Activated T-cell treated with anti-CD3 and anti-CD28 coated beads, Interleukin-2, amount 50 U/mL, for 24 hours (primary cell): Measurements from ENCODE around the gene TRPM3.

Experiments
- DNase-seq: peaks from one replicate; pipeline ENCODE4 v3.0.0-alpha.2; 2020
- H3K27ac Mint-ChIP-seq: 2 replicates; pipeline ENCODE4 v1.8.0; 2020; ENCODE audit warnings: mild to moderate bottlenecking, mixed read lengths
- H3K27me3 Mint-ChIP-seq: 2 replicates; pipeline ENCODE4 v1.8.0; 2020; ENCODE audit warnings: mixed read lengths
- H3K36me3 Mint-ChIP-seq: 2 replicates; pipeline ENCODE4 v1.8.0; 2020; ENCODE audit warnings: low read depth, mixed read lengths
- H3K4me1 Mint-ChIP-seq: 2 replicates; pipeline ENCODE4 v1.8.0; 2020; ENCODE audit warnings: low read depth, mixed read lengths
- H3K4me3 Mint-ChIP-seq: 2 replicates; pipeline ENCODE4 v1.8.0; 2020; ENCODE audit warnings: mild to moderate bottlenecking, moderate library complexity, mixed read lengths
- H3K9me3 Mint-ChIP-seq: 2 replicates; pipeline ENCODE4 v1.8.0; 2020; ENCODE audit warnings: mixed read lengths

TRPM3 gene

GRCh38 chr9:71073494-71073893, 47.9 kb downstream of the TRPM3 start:
- no peak overlapping the region for H3K27ac Mint-ChIP-seq
- no peaks in the 10 kb centered on the region for H3K4me1 Mint-ChIP-seq
- no peaks in the 10 kb centered on the region for H3K27me3 Mint-ChIP-seq
- no peaks in the 10 kb centered on the region for H3K36me3 Mint-ChIP-seq
- H3K9me3 Mint-ChIP-seq, result no peaks in the 10 kb centered on the region
- no peak for DNase-seq
- no peak overlapping the region for H3K4me3 Mint-ChIP-seq

- Mint-ChIP-seq H3K4me3 (no peak overlapping the region), H3K27me3 (no peaks in the 10 kb centered on the region), H3K9me3 (no peaks in the 10 kb centered on the region), H3K27ac (no peak overlapping the region), H3K36me3 (no peaks in the 10 kb centered on the region), H3K4me1 (no peaks in the 10 kb centered on the region)
- no peak for DNase-seq
Observed at GRCh38 chr9:71072587-71072986, 48.8 kb downstream of the TRPM3 start.

- Mint-ChIP-seq H3K9me3 (no peaks in the 10 kb centered on the region), H3K4me3 (no peak overlapping the region), H3K36me3 (no peaks in the 10 kb centered on the region), H3K27me3 (no peaks in the 10 kb centered on the region), H3K27ac (no peak overlapping the region), H3K4me1 (no peaks in the 10 kb centered on the region)
- DNase-seq, result no peak
Observed at GRCh38 chr9:71071633-71072032, 49.8 kb downstream of the TRPM3 start.

- Mint-ChIP-seq H3K27me3 (no peaks in the 10 kb centered on the region), H3K36me3 (no peaks in the 10 kb centered on the region), H3K27ac (no peak overlapping the region), H3K9me3 (no peaks in the 10 kb centered on the region), H3K4me3 (no peak overlapping the region), H3K4me1 (no peaks in the 10 kb centered on the region)
- no peak for DNase-seq
Observed at GRCh38 chr9:71058660-71059059, 62.8 kb downstream of the TRPM3 start.

- no peak for DNase-seq
- Mint-ChIP-seq H3K27me3 (no peaks in the 10 kb centered on the region), H3K4me3 (no peak overlapping the region), H3K27ac (no peak overlapping the region), H3K9me3 (no peaks in the 10 kb centered on the region), H3K36me3 (no peaks in the 10 kb centered on the region), H3K4me1 (no peaks in the 10 kb centered on the region)
Observed at GRCh38 chr9:71052287-71052686, 69.1 kb downstream of the TRPM3 start.

- no peak overlapping the region for H3K27ac Mint-ChIP-seq
- no peak overlapping the region for H3K4me3 Mint-ChIP-seq
- H3K9me3 Mint-ChIP-seq, result no peaks in the 10 kb centered on the region
- no peak for DNase-seq
- H3K36me3 Mint-ChIP-seq, result no peaks in the 10 kb centered on the region
- no peaks in the 10 kb centered on the region for H3K4me1 Mint-ChIP-seq
- H3K27me3 Mint-ChIP-seq, result no peaks in the 10 kb centered on the region
Observed at GRCh38 chr9:71048280-71048679, 73.1 kb downstream of the TRPM3 start.

- Mint-ChIP-seq H3K27me3 (no peaks in the 10 kb centered on the region), H3K9me3 (no peaks in the 10 kb centered on the region), H3K36me3 (no peaks in the 10 kb centered on the region), H3K4me1 (no peaks in the 10 kb centered on the region), H3K27ac (no peak overlapping the region), H3K4me3 (no peak overlapping the region)
- no peak for DNase-seq
Observed at GRCh38 chr9:71042448-71042990, 78.9 kb downstream of the TRPM3 start.

GRCh38 chr9:71037521-71037920, 83.9 kb downstream of the TRPM3 start:
- Mint-ChIP-seq H3K27me3 (no peaks in the 10 kb centered on the region), H3K9me3 (no peaks in the 10 kb centered on the region), H3K27ac (no peak overlapping the region), H3K36me3 (no peaks in the 10 kb centered on the region), H3K4me3 (no peak overlapping the region), H3K4me1 (no peaks in the 10 kb centered on the region)
- no peak for DNase-seq

GRCh38 chr9:71036501-71036900, 84.9 kb downstream of the TRPM3 start:
- H3K36me3 Mint-ChIP-seq, result no peaks in the 10 kb centered on the region
- H3K9me3 Mint-ChIP-seq, result no peaks in the 10 kb centered on the region
- H3K4me3 Mint-ChIP-seq, result no peak overlapping the region
- no peaks in the 10 kb centered on the region for H3K4me1 Mint-ChIP-seq
- DNase-seq, result no peak
- H3K27me3 Mint-ChIP-seq, result no peaks in the 10 kb centered on the region
- H3K27ac Mint-ChIP-seq, result no peak overlapping the region

GRCh38 chr9:71032779-71033178, 88.6 kb downstream of the TRPM3 start:
- Mint-ChIP-seq H3K36me3 (no peaks in the 10 kb centered on the region), H3K4me3 (no peak overlapping the region), H3K27me3 (no peaks in the 10 kb centered on the region), H3K4me1 (no peaks in the 10 kb centered on the region), H3K27ac (no peak overlapping the region), H3K9me3 (no peaks in the 10 kb centered on the region)
- DNase-seq, result no peak

GRCh38 chr9:71025728-71026127, 95.7 kb downstream of the TRPM3 start:
- Mint-ChIP-seq H3K9me3 (no peaks in the 10 kb centered on the region), H3K4me3 (no peak overlapping the region), H3K27me3 (no peaks in the 10 kb centered on the region), H3K36me3 (no peaks in the 10 kb centered on the region), H3K27ac (no peak overlapping the region), H3K4me1 (no peaks in the 10 kb centered on the region)
- no peak for DNase-seq

- no peaks in the 10 kb centered on the region for H3K4me1 Mint-ChIP-seq
- no peaks in the 10 kb centered on the region for H3K9me3 Mint-ChIP-seq
- no peak overlapping the region for H3K4me3 Mint-ChIP-seq
- no peaks in the 10 kb centered on the region for H3K27me3 Mint-ChIP-seq
- DNase-seq, result no peak
- no peak overlapping the region for H3K27ac Mint-ChIP-seq
- no peaks in the 10 kb centered on the region for H3K36me3 Mint-ChIP-seq
Observed at GRCh38 chr9:71025201-71025600, 96.2 kb downstream of the TRPM3 start.

GRCh38 chr9:71010258-71010657, 111.2 kb downstream of the TRPM3 start:
- Mint-ChIP-seq H3K4me3 (no peak overlapping the region), H3K27ac (no peak overlapping the region), H3K36me3 (no peaks in the 10 kb centered on the region), H3K27me3 (no peaks in the 10 kb centered on the region), H3K9me3 (peaks cover 6% of the 10 kb centered on the region), H3K4me1 (no peaks in the 10 kb centered on the region)
- no peak for DNase-seq

GRCh38 chr9:71005456-71005855, 116.0 kb downstream of the TRPM3 start:
- peaks cover 11% of the 10 kb centered on the region for H3K9me3 Mint-ChIP-seq
- H3K4me3 Mint-ChIP-seq, result no peak overlapping the region
- no peak overlapping the region for H3K27ac Mint-ChIP-seq
- H3K4me1 Mint-ChIP-seq, result no peaks in the 10 kb centered on the region
- DNase-seq, result no peak
- no peaks in the 10 kb centered on the region for H3K27me3 Mint-ChIP-seq
- H3K36me3 Mint-ChIP-seq, result no peaks in the 10 kb centered on the region

- Mint-ChIP-seq H3K36me3 (no peaks in the 10 kb centered on the region), H3K27ac (no peak overlapping the region), H3K4me3 (no peak overlapping the region), H3K4me1 (no peaks in the 10 kb centered on the region), H3K9me3 (peaks cover 11% of the 10 kb centered on the region), H3K27me3 (no peaks in the 10 kb centered on the region)
- DNase-seq, result no peak
Observed at GRCh38 chr9:71004196-71004595, 117.2 kb downstream of the TRPM3 start.

GRCh38 chr9:71003346-71003745, 118.1 kb downstream of the TRPM3 start:
- Mint-ChIP-seq H3K27ac (no peak overlapping the region), H3K4me3 (no peak overlapping the region), H3K36me3 (no peaks in the 10 kb centered on the region), H3K27me3 (no peaks in the 10 kb centered on the region), H3K4me1 (no peaks in the 10 kb centered on the region), H3K9me3 (peaks cover 11% of the 10 kb centered on the region)
- DNase-seq, result no peak
